Stomach (tissue), 9 donors: ENCODE results near the gene C9orf152. TPM values are rescaled to one million over a fixed set of nuclear protein-coding genes. Genes with fewer than 3 reads are reported as not detected.

Experiments used
- DNase-seq, 2 donors: peaks; one replicate each; pipeline versions ENCODE4 v3.0.0 to v3.0.0-alpha.2; 2013 to 2019
- H3K27ac ChIP-seq, 5 donors: fragments of 200-600 bp in 4 of 5; sonication (generic) in 4 of 5; one replicate each; pipeline ENCODE4 v1.5.1; 2013 to 2019; ENCODE audit warnings: mild to moderate bottlenecking in 1 of 5, moderate library complexity in 1 of 5
- H3K27me3 ChIP-seq, 3 donors: fragments of 200-600 bp; sonication (generic); one replicate each; pipeline ENCODE4 v1.5.1; 2017 to 2019; ENCODE audit warnings: mixed run types in 1 of 3
- H3K36me3 ChIP-seq, 4 donors: fragments of 200-600 bp; sonication (generic); 1 replicate in 3 of 4; 2 replicates in 1 of 4; pipeline ENCODE4 v1.5.1; 2016 to 2019
- H3K4me1 ChIP-seq, 4 donors: fragments of 200-600 bp; sonication (generic); one replicate each; pipeline ENCODE4 v1.5.1; 2016 to 2019
- H3K4me3 ChIP-seq, 4 donors: fragments of 200-600 bp; sonication (generic) in 3 of 4; one replicate each; pipeline ENCODE4 v1.5.1; 2016 to 2019; ENCODE audit warnings: mild to moderate bottlenecking in 1 of 4
- H3K9me3 ChIP-seq, 4 donors: fragments of 200-600 bp; sonication (generic); one replicate each; pipeline ENCODE4 v1.5.1; 2016 to 2019
- EP300 ChIP-seq: sonication (generic); formaldehyde crosslinking; IDR thresholded peaks from one replicate; pipeline ENCODE4 v1.6.1; 2017; ENCODE audit warnings: antibody characterized with exemption
- POLR2A ChIP-seq, 4 donors: fragments of 450-650 bp; IDR thresholded peaks; one replicate each; pipeline ENCODE4 v1.6.1; 2016; ENCODE audit warnings: antibody characterized with exemption in 4 of 4, control low read depth in 2 of 4, mild to moderate bottlenecking in 1 of 4, moderate library complexity in 1 of 4
- POLR2AphosphoS5 ChIP-seq, 3 donors: sonication (generic); formaldehyde crosslinking; IDR thresholded peaks; one replicate each; pipeline ENCODE4 v1.6.1; 2016; ENCODE audit warnings: antibody characterized with exemption in 3 of 3
- WGBS, 5 donors: extraction: QIAGEN DNeasy Blood & Tissue Kit in 3 of 5; methylation state at CpG; one replicate each; pipeline versions ENCODE4 v1.1.5 to v1.1.7; 2013 to 2018; 5-methylcytosine and 5-hydroxymethylcytosine counted together
- intact Hi-C: fragments of 100-400 bp; cut with DNase I; formaldehyde crosslinking; loops from one replicate; pipeline ENCODE4 v1.15.1; 2023; ENCODE audit warnings: low total_unique reads
- polyA plus RNA-seq, 3 donors: library from polyadenylated mRNA; stranded (reverse); fragments of 200-250 nt; gene quantifications; one replicate each; pipeline ENCODE4 v1.2.3, GENCODE V29; 2013
- total RNA-seq, 5 donors: library from RNA; depleted of rRNA; stranded (reverse); fragments of >200 nt; gene quantifications; one replicate each; pipeline versions ENCODE4 v1.1.0 to v1.2.3, GENCODE V29; 2014 to 2016
- TF ChIP-seq, protein P1 (sequence below), 7 experiments: fragments of 450-650 bp in 4 of 7; fragments of 200-600 bp in 3 of 7; sonication (generic) in 3 of 7; IDR thresholded peaks; one replicate each; pipeline ENCODE4 v1.5.1; 2016 to 2019; ENCODE audit warnings: antibody characterized with exemption in 7 of 7, control low read depth in 2 of 7, mild to moderate bottlenecking in 1 of 7
- donor health status: healthy with polysubstance abuse.
- donor health status: Bipolar disorder and iron deficiency.
- donor health status: healthy.

C9orf152 gene
- total and polyA plus RNA-seq, 8 donors, result 1.7 to 26.8 (median 17.0) TPM; not detected in 1

GRCh38 chr9:110228321-110228720, 20.4 kb upstream of the C9orf152 start:
- TF ChIP-seq POLR2A (IDR thresholded peaks at IDR 0.05), result no peak
- no peak for TF ChIP-seq EP300
- no peak for TF ChIP-seq POLR2AphosphoS5 (IDR thresholded peaks at IDR 0.05)
- TF ChIP-seq, protein P1, sequence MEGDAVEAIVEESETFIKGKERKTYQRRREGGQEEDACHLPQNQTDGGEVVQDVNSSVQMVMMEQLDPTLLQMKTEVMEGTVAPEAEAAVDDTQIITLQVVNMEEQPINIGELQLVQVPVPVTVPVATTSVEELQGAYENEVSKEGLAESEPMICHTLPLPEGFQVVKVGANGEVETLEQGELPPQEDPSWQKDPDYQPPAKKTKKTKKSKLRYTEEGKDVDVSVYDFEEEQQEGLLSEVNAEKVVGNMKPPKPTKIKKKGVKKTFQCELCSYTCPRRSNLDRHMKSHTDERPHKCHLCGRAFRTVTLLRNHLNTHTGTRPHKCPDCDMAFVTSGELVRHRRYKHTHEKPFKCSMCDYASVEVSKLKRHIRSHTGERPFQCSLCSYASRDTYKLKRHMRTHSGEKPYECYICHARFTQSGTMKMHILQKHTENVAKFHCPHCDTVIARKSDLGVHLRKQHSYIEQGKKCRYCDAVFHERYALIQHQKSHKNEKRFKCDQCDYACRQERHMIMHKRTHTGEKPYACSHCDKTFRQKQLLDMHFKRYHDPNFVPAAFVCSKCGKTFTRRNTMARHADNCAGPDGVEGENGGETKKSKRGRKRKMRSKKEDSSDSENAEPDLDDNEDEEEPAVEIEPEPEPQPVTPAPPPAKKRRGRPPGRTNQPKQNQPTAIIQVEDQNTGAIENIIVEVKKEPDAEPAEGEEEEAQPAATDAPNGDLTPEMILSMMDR (IDR thresholded peaks at IDR 0.05), result no peak
- no peaks in the 10 kb centered on the region for H3K27me3 ChIP-seq
- no peaks in the 10 kb centered on the region for H3K36me3 ChIP-seq
- no peak for DNase-seq
- H3K4me3 ChIP-seq, result no peak overlapping the region
- H3K9me3 ChIP-seq, result no peaks in the 10 kb centered on the region
- intact Hi-C loops, result no loop called here
- no peaks in the 10 kb centered on the region for H3K4me1 ChIP-seq
- no peak overlapping the region for H3K27ac ChIP-seq
- 78 to 91% (median 89%) methylated on average over 2 of the region's 2 CpGs for WGBS, 5 donors

DNA sequence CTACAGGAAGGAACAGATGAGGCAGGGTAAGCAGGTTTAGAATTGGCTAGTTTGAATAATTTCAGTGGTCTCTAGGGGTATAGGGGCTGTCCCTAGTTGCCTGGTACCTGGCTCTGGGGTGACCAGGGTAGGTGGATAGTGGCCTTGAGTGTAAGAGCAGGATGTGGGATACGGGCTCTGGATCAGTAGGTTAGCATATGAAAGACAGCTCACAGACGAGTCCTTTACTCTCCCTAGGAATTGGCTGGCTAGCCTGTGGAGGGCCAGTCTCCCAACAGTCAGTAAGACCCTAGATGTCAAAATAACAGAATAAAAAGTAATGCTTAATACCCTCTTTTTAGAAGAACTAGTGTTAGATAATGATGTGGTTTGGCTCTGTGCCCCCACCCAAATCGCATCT, 16.6 kb upstream of the C9orf152 start:
- Histone ChIP-seq H3K9me3 (no peaks in the 10 kb centered on the region), H3K4me3 (no peak overlapping the region), H3K27me3 (no peaks in the 10 kb centered on the region), H3K36me3 (no peaks in the 10 kb centered on the region), H3K4me1 (peaks cover 0 to 7% (median 5%) of the 10 kb centered on the region in 4 donors), H3K27ac (no peak overlapping the region)
- 80 to 93% (median 87%) methylated on average over 3 of the region's 3 CpGs for WGBS, 5 donors
- intact Hi-C loops, result no loop called here
- no peak for DNase-seq
- TF ChIP-seq, protein P1 (IDR thresholded peaks at IDR 0.05), result no peak
- TF ChIP-seq POLR2AphosphoS5 (IDR thresholded peaks at IDR 0.05), result no peak
- TF ChIP-seq EP300, result no peak
- no peak for TF ChIP-seq POLR2A (IDR thresholded peaks at IDR 0.05)

GRCh38 chr9:110220809-110221208, 12.8 kb upstream of the C9orf152 start:
- no peak overlapping the region for H3K4me3 ChIP-seq
- no peaks in the 10 kb centered on the region for H3K36me3 ChIP-seq
- intact Hi-C loops, result no loop called here
- no peaks in the 10 kb centered on the region for H3K27me3 ChIP-seq
- H3K4me1 ChIP-seq, result peaks cover under 1 to 26% (median 8%) of the 10 kb centered on the region in 4 donors
- H3K27ac ChIP-seq, result no peak overlapping the region
- no peaks in the 10 kb centered on the region for H3K9me3 ChIP-seq
- TF ChIP-seq POLR2AphosphoS5 (IDR thresholded peaks at IDR 0.05) (no peak), EP300 (no peak), POLR2A (IDR thresholded peaks at IDR 0.05) (no peak)
- TF ChIP-seq, protein P1 (IDR thresholded peaks at IDR 0.05), result no peak
- WGBS, 5 donors, result 42 to 70% (median 55%) methylated on average over 3 of the region's 3 CpGs
- peak in 1 of 2 donors; percentile 74 for DNase-seq

DNA sequence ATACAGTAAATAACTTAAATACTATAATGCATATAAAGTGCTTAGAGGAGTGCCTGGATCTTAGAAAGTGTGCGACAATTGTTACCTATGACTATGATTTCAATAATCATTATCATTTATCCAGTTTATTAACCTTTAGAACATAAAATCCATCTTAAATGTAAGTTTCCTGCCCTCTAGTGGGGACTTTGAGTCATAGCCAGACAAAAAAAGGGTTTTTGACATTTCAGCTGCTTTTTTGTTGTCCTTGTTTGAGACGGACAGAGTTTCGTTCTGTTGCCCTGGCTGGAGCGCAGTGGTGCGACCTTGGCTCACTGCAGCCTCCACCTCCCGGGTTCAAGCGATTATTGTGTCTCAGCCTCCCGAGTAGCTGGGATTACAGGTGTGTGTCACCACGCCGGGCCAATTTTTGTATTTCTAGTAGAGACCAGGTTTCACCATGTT, 9.7 kb upstream of the C9orf152 start:
- H3K36me3 ChIP-seq, result no peaks in the 10 kb centered on the region
- H3K9me3 ChIP-seq, result no peaks in the 10 kb centered on the region
- WGBS, 5 donors, result 20 to 28% (median 21%) methylated on average over 10 of the region's 10 CpGs
- peak in 1 of 2 donors; percentile 62 for DNase-seq
- peaks cover 15 to 54% (median 26%) of the 10 kb centered on the region in 4 donors for H3K4me1 ChIP-seq
- TF ChIP-seq, protein P1 (IDR thresholded peaks at IDR 0.05), result peak in 5 of 7 experiments; percentile 71 to 84 (median 79)
- no peak for TF ChIP-seq POLR2A (IDR thresholded peaks at IDR 0.05)
- intact Hi-C loops, result no loop called here
- H3K27me3 ChIP-seq, result no peaks in the 10 kb centered on the region
- H3K4me3 ChIP-seq, result no peak overlapping the region
- H3K27ac ChIP-seq, result peak overlapping the region in 1 of 5 donors; percentile 28
